ENCODE results near the gene FRMD4A.

- TF ChIP-seq ARNT (IDR thresholded peaks at IDR 0.05) (no peak), BHLHE40 (IDR thresholded peaks at IDR 0.05; ENCODE audit: borderline replicate concordance) (no peak), TARDBP (IDR thresholded peaks at IDR 0.05) (no peak), SP1 (IDR thresholded peaks at IDR 0.05) (no peak), SUZ12 (IDR thresholded peaks at IDR 0.05) (no peak), FOXA1 (IDR thresholded peaks at IDR 0.05) (no peak), FOXK2 (IDR thresholded peaks at IDR 0.05) (no peak), HDGF (IDR thresholded peaks at IDR 0.05; ENCODE audit: borderline replicate concordance) (no peak), FOXM1 (IDR thresholded peaks at IDR 0.05; ENCODE audit: borderline replicate concordance) (no peak), CTBP1 (IDR thresholded peaks at IDR 0.05; ENCODE audit: borderline replicate concordance) (no peak), L3MBTL2 (conservative IDR thresholded peaks at IDR 0.05) (no peak), ELF4 (IDR thresholded peaks at IDR 0.05) (no peak), PKNOX1 (IDR thresholded peaks at IDR 0.05) (no peak)
These were observed 347.7 kb downstream of the FRMD4A start for GRCh38 chr10:13983035-13983434.
